HG02840 (cell line): ENCODE results near the gene FBXL15.

Experiments
- ATAC-seq: cut with Tn5 transposase; IDR thresholded peaks from one replicate; pipeline ENCODE4 v1.9.1; 2021; ENCODE audit warnings: mild to moderate bottlenecking, moderate library complexity, moderate number of reproducible peaks; ENCODE audit not compliant: unreplicated experiment, low FRiP score

FBXL15 gene

DNA sequence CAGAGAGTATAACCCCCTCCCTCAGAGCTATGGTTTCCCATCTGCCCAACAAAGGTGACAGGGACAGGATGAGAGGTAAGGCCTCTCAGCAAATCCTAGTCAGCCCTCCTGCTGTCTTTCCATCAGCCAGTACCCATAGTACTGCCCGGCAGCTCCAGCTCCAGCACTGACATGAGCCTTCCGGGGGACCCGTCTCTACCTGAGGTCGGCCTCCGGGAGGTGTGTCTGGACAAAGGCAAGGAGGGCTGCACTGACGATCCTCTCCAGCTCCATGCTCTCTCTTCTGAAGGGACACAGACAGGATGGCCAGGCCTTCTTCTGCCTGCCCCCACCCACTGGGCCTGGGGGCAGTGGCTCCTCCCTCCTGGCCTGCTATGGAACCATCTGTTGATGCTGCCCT, 4.3 kb downstream of the FBXL15 start:
- ATAC-seq = no peak

DNA sequence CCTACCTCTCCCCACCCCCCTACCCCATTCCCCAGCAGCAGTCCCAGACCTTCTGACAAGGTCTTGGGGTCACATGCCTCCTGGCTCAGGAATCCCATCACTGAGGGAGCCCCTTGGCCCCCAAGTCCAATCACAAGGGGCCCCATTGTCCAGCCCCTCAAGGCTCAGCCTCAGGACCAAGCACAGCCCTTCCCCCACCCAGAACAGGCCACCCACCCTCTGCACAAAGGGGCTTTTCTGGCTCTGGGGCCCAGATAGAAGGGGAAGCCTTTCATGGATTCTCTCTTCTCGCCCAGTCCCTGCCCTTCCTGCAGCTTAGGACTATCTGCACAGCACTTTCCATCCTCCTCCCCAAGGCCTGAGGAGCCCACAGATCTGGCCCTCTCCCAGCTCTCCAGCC, 4.8 kb downstream of the FBXL15 start:
- ATAC-seq = no peak

DNA sequence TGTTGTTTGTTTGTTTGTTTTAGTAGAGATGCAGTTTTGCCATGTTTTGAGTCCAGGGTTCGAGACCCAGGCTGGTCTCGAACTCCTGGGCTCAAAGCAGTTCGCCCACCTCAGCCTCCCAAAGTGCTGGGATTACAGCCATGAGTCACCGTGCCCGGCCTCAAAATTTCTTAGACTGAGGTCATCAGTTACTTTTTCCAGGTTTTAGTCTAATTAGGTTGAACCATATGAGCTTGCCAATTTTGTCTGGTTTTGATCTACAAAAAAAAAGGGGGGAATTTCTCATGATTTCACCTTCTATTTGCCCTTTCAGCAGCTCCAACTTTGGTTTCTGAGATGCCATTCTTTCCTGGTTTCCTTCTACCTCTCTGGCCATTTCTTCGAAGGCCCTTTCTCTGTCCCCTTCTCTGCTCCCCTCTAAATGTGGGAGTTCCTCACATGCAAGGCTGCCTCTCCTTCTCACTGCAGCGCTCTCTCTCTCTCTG, 6.2 kb downstream of the FBXL15 start:
- ATAC-seq = no peak

DNA sequence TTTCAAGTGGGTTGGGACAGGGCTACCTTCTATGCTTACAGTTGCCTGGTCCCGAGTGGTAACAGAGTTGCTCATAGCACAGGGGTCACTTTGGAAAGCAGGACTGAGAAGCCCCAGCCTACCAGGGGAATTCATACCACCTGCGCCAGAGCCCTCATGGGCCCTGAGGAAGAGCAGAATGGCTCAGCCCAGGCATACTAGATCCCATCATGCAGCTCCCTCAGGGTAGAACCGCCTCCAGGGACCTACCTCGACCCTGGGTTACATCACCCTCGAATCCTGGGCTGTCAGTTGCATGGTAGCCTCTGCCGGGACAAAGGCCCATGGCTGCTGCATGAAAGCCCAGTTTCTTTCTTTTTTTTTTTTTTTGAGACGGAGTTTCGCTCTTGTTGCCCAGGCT, 8.8 kb downstream of the FBXL15 start:
- ATAC-seq = no peak

DNA sequence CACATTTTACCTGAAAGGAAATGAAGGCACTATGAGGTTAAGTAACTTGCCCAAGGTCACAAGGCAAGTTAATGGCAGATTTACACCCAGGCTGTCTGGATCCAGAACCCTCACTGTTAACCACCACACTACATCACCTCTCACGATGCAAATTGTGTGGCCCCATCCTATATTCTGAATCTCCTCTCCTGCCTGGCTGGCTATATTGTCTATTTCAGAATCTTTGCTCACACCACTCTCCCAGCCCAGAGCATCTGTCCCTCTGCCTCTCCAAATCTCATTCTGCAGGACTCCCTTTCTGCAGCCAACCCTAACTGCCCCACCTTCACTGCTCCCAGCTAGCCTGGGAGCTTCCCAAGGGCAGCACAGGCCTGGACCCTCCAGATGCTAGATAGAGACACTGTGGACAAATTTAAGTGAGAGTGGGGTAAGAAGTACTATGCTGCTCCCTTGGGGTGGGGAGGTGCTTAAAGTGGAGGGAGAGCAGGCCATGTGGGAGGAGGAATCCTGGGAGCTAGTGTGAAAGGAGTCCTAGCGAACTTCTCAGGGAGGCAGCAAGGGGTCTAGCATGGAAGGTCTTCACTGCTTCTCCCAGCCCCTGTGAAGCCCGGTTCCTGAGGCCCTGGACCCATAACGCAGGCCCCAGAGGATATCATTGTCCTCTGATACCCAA, 11.0 kb downstream of the FBXL15 start:
- no peak for ATAC-seq

DNA sequence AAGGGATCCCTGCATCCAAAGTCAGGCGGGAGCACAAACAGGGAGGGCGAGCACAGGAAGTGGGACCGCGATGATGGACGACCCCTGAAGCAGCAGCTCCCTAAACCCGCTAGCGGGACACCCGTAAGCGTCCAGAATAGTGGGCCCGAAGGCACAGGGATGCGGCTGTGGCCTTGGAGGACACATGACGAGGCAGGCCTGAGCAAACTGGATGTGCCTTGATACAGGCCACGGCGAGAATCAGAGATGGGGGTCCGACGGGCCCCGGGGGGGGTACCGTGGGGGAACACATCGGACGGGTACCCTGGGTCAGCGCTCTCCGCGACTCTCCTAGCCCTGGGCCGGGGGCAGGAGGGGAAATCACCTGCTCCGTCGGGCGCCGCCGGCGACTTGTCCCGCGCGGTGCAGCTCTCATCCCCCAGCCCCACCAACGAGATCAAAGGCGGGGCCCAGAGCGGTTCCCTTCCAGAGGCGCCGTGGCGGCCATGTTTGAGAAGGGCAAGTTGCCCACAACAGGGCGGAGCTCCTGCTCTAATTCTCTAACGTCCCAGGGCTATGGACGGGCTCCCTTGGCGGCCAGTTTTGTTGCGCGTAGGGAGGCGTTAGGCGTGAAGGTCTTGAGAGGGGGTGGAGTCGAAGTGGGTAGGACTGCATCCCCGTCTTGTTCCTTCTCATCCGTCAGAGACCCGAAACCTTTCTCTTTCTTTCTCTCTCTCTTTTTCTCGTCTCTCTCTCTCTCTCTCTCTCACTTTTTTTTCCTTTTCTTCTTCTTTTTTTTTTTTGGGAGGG, 11.7 kb downstream of the FBXL15 start, which contains the start of gene CUEDC2:
Gene CUEDC2 (minus strand): TSS at position 413 of the 789 bp plus-strand sequence. CDS start 7,386 bp downstream, outside the sequence.
- peak; percentile 86 for ATAC-seq

DNA sequence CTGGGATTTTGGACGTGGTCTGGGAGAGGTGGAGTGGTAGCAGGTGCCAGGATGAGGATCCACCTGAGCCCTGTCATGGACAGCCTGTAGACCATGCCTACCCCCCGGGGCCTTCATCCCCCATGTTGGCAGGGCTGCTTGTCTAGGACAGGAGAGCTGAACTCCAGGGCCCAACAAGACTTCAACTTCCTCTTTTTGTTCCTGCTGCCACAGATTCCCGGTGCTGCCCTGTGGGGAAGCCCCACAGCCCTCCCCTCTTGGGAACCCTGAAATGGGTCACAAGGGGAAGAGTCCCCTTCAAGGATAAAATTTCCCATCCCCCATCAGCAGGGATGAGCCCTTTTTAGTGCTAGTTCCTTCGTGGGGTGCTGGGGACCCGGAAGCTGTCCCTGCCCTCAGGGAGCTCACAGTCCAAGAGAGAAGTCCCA, 13.0 kb downstream of the FBXL15 start:
- ATAC-seq = no peak

DNA sequence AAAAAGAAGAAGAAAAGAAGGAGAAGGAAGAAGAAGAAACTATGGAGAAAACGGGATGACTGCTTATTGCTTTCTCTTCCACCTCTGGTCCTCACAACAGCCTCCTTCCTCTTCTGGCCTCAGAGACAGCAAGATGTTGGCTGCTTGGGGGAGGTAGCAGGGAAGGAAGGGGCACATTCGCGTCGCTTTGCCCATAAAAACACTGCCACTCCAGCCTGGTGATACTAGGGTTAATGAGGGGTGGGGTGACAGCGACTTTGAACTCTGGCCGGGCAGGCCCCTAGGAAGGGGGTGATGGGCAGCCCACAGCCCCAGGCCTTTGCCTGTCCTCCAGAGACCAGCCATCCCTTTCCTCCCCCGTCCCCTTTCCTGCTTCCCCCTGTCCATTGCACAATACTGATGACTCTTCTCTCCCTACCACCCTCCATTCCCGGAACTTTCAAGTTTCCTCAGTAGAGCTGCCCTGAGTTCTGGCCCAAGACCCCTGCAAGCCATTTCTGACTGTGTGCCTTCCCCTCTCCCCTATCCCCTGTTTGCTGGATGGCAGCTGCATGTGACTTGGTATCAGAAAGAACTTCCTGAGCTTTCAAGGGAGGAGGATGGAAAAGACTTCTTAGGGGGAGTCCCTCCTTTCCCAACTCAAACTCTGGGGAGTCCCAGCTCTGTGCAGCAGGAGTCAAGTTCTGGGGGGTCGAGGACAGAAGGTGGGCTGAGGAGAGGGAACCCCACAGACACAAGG, 13.9 kb downstream of the FBXL15 start:
- no peak for ATAC-seq

DNA sequence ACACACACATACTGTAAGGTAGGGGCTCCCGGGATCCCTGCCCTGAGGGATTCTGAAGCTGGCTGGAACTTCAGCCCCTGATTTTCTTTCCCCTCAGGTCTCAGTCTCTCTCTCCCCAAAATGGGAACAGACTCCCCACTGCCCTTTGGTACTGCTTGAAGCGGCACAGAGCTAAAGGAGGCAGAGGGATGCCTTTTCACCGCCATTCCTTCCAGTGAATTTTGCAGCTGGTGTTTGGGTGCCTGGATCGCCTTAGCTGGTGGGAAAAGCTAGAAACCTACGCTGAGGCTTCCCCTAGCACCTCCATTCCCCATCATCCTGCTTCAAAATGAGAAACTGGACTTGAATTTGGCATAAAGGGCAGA, 14.5 kb downstream of the FBXL15 start:
- ATAC-seq = no peak

DNA sequence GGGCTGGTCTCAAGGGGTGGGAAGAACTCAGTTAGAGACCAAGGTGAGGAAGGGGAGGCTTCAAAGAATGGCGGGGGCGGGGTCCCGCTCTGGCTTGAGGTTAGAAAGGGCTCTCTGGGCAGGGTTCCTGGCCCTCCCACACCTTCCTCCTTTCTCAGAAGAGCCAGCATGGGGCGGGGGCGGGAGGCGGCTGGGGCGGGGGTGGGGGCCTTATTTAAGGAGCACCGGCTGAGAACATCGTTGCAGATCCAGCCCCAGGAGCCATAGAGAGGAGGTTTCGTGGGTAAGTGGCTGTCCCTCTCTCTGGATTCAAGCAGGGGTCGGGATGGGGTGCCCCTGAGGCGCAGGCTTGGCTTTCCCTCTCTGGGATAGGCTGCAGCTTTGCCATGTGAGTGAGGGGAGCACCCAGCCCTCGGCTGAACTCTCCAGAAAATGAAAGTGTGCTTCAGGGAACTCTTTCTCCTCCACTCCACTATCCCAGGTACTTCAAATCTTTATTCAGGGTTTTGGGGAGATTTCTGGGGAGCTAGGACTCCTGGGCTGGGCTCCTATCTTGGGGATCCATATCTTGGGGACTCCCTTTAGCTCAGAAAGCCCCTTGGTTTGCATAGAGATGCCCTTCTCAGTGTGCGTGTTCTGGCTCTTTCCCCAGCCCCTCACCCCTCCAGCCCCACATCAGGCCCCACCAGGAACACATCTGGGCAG, 15.0 kb downstream of the FBXL15 start:
- no peak for ATAC-seq

DNA sequence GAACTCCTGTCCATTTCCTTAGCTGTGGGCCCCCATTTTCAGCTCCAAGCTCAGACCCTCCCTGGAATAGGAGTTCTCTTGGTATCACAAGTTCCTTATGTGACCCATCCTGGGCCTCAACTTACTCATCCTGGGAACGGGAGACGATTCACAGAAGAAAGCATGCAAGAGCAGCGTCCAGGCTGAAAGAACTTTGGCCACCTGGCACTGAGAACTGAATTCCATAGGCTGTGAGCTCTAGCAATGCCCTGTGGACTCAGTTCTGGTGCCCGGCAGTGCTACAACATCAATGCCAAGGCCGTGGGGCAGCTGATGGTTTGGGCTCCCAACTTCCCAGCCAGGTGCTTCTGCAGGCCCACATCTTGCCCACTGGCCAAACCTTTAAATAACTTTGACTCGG, 15.7 kb downstream of the FBXL15 start:
- no peak for ATAC-seq

DNA sequence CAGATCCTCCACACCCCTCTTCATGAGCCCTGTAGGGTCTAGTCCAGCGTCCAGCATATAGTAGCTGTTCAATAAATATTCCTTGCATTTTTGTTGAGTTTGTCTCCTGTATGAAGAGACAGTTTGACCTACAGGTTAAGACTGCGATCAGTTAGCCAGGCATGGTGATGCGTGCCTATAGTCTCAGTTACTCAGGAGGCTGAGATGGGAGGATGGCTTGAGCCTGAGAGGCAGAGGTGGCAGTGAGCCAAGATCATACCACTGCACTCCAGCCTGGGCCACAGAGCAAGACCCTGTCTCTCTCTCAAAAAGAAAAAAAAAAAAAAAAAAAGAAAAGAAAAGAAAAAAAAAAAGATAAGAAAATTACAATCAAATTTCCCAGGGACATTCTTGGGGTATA, 16.9 kb downstream of the FBXL15 start:
- ATAC-seq = no peak

DNA sequence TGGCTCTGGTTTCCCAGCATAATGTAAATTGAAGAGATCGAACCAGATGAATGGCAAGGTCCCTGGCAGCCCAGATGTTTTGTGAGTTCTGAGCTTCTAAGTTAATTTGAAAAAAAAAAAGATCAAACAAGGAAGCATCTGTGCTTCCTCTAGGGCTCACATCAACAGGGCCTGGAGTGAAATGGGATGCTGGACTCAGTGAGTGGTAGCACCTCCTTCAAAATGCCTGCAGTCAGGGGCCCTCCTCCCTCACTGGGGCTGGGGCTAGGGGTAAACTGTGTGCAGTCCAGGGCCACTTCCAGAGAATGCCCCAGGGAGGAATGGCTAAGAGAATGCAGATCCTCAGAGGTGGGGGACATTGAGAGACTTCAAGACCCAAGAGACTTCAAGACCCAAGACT, 17.7 kb downstream of the FBXL15 start:
- ATAC-seq = no peak

DNA sequence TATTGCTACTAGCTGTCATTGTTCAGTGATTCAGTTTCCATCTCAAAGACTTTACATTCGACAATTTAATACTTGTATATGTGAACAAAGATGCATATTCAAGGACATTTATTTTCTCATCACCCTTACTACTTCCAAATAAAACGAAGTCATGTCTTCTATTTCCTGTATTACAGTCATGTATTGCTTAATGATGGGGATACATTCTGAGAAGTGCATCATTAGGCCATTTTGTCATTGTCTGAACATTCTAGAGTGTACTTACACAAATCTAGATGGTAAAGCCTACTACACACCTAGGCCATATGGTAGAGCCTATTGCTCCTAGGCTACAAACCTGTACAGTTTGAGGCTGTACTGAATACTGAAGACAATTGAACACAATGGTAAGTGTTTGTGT, 24.2 kb downstream of the FBXL15 start:
- no peak for ATAC-seq

DNA sequence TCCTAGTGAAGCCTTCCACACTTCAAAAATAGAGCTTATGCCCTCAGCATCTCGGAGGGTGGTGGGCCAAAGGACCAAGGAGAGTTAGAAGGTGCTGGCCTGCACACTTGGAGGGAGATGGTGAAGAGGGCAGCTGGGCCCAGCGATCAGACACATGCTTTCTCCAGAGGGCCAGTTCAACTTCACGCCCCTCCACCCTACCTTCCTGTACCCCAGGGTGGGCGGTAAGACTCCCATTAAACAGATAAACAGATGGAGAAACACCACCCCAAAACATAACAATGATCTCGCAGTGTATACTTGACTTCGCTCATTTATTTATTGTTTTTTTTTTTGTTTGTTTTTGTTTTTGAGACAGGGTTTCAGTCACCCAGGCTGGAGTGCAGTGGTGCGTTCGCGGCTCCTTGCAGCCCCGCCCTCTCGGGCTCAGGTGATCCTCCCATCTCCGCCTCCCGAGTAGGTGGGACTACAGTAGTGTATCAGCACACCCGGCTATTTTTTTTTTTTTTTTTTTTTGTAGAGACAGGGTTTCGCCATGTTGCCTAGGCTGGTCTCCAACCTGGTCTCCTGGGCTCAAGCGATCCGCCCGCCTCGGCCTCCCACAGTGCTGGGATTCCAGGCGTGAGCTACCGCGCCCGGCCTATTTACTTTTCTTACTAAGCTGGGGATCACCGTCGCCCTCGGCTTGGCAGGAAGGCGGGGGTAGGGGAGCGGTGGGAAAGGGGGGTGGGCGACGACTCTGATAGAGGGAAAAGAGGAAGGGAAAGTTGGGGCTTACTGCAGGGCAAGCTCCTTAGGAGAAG, 28.9 kb downstream of the FBXL15 start:
- peak; percentile 45 for ATAC-seq

DNA sequence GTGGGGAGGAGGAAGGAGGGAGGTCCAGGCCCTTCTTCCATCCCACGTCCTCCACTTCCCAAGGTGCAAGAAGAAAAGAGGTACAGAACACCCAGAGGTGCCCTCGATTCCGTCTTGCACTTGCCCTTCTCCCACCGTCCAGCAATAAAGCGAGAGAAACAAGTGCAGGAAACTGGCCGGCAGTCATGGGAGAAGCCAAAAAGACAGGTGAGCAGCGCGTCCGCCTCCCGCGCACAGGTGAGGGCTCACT, 29.4 kb downstream of the FBXL15 start:
- peak; percentile 9 for ATAC-seq

DNA sequence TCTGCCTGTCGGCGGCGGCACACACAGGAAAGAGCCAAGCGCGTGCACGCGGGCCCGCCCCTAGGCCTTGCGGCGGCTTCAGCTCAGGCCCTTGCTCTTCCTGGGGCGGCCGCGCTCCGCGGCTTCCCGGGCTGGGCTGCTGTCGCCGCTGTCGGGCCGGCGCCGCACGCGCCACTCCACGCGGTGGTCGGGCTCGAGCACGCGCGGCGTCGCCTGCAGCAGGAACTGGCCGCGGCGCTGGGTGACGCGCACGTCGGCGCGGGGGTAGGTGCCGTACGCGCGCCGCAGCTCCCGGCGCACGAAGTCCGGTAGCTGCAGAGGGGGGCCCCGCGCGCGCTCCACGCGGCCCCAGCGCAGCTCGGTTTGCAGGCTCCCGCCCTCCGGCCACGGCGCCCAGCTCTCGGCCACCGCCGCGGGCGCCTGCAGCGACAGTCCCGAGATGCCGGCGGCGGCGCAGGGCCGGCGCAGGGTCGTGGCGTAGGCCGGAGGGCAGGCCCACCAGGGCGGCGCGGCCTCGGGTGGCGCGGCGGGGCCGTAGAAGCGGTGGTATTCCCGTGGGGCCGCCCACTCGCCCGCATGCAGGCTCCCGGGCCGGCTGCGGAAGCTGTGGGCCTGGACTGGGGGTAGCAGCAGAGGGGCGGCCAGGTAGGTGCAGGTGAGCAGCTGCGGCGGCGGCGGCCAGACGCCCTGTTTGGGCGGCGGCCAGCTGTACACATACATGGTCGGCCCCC, 29.9 kb downstream of the FBXL15 start:
- ATAC-seq = peak; percentile 67

DNA sequence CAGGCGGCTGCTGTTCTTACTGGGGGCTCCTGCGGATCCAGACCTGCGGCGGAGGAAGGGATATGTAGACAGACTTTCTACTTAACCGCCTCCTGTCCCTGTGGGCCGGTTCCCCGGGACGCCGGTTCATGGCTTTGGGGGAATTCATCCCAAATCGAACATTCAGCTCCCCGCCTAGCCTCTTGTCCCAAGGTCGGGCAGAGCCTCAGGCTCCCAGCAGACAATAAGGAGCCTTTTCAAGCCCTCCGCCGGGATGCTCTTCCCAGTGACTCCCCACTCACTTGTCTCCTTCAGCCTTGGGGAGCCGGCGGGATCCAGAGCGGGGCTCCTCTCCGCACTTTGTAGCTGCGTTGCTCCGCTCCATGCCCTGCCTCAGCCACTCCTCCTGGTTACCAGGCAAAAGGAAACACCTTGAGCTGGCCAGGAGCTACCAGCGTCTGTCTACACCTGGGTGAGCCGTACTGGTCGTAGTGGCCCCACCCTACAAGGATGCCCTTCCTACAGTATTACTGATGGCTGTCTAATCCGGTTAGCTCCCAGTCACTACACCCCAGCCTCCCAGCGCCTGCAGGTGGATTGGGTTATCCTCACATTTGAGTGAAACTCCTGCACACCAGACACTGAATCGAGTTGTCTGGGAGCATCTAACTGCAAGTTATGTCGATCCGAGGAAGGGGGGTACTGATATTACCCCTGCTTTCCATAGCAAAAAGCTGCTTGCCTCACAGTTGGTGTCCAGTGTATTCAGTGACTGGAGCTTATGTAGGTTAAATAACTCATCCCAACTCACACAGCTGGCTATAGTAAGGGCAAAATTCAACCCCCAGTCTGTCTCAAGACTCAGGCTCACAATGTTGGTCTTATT, 30.7 kb downstream of the FBXL15 start, which contains the start of gene C10orf95:
Gene C10orf95 (minus strand): TSS at position 439 of the 865 bp plus-strand sequence. CDS start 450 bp downstream, outside the sequence.
- no peak for ATAC-seq
